Measurements from ENCODE around the gene RAPH1.

RAPH1 gene, protein sequence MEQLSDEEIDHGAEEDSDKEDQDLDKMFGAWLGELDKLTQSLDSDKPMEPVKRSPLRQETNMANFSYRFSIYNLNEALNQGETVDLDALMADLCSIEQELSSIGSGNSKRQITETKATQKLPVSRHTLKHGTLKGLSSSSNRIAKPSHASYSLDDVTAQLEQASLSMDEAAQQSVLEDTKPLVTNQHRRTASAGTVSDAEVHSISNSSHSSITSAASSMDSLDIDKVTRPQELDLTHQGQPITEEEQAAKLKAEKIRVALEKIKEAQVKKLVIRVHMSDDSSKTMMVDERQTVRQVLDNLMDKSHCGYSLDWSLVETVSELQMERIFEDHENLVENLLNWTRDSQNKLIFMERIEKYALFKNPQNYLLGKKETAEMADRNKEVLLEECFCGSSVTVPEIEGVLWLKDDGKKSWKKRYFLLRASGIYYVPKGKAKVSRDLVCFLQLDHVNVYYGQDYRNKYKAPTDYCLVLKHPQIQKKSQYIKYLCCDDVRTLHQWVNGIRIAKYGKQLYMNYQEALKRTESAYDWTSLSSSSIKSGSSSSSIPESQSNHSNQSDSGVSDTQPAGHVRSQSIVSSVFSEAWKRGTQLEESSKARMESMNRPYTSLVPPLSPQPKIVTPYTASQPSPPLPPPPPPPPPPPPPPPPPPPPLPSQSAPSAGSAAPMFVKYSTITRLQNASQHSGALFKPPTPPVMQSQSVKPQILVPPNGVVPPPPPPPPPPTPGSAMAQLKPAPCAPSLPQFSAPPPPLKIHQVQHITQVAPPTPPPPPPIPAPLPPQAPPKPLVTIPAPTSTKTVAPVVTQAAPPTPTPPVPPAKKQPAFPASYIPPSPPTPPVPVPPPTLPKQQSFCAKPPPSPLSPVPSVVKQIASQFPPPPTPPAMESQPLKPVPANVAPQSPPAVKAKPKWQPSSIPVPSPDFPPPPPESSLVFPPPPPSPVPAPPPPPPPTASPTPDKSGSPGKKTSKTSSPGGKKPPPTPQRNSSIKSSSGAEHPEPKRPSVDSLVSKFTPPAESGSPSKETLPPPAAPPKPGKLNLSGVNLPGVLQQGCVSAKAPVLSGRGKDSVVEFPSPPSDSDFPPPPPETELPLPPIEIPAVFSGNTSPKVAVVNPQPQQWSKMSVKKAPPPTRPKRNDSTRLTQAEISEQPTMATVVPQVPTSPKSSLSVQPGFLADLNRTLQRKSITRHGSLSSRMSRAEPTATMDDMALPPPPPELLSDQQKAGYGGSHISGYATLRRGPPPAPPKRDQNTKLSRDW

DNA sequence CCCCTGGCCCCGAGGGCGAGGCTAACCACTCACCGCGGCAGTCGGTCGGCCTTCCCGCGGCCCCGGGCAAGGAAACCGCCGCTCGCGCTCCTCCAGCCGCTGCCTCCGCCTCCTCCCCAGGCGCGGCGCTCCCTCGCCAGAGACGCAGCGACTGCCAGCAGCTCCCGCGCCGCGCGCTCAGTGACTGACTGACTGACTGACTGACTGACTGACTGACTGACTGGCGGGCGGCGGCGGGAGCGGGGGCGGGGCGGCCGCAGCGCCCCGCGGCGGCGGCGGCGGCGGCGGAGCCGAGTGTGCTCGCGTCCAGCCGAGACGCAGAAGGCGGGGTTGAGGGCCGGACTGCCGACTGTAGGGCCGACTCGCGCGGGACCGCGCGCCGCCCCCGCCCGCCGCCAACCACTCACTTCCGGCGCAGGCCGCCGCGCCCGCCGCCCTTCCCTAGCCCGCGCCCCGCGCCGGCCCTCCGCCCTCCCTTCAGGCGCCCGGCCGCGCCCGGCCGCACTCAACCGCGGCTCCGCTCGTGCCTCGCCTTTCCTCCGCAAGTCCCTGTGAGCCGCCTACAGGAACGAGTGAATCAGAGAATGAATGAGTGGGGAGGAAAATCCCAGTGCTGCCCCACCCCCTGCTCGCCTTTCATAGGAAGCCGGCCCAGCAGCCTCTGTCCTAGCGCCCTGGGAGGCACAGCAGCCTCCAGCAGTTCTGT lies at the start of gene RAPH1:
Gene RAPH1 (minus strand): TSS at position 224 of the 706 bp plus-strand sequence. CDS start 39,948 bp downstream, outside the sequence.
- TF ChIP-seq, protein P1, sequence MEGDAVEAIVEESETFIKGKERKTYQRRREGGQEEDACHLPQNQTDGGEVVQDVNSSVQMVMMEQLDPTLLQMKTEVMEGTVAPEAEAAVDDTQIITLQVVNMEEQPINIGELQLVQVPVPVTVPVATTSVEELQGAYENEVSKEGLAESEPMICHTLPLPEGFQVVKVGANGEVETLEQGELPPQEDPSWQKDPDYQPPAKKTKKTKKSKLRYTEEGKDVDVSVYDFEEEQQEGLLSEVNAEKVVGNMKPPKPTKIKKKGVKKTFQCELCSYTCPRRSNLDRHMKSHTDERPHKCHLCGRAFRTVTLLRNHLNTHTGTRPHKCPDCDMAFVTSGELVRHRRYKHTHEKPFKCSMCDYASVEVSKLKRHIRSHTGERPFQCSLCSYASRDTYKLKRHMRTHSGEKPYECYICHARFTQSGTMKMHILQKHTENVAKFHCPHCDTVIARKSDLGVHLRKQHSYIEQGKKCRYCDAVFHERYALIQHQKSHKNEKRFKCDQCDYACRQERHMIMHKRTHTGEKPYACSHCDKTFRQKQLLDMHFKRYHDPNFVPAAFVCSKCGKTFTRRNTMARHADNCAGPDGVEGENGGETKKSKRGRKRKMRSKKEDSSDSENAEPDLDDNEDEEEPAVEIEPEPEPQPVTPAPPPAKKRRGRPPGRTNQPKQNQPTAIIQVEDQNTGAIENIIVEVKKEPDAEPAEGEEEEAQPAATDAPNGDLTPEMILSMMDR (conservative IDR thresholded peaks at IDR 0.05) = no peak

DNA sequence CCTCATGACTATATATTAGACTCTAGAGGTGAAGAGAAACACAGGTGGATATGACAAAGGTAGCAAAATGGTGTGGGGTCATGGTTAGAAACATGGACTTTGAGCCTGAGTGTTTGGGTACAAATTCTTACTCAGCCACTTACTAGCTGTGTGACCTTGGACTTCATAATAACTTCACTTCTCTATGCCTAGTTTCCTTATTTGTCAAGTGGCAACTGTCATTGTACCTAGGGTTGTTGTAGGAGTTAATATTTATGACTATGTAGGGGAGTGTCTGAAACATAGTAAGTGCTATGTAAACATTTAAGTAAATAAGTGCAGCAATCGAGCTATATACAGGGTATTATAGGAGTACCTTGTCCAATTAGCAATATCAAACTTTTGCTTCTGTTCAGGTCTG lies 49.7 kb upstream of the RAPH1 start:
- TF ChIP-seq, protein P1 (conservative IDR thresholded peaks at IDR 0.05) = no peak
- H3K27ac ChIP-seq = no peak overlapping the region; the same call in 1 of the 2 replicates

More for the DNA sequence above, at the start of gene RAPH1:
- peak within 1 kb of the TSS; percentile 91 for H3K27ac ChIP-seq

DNA sequence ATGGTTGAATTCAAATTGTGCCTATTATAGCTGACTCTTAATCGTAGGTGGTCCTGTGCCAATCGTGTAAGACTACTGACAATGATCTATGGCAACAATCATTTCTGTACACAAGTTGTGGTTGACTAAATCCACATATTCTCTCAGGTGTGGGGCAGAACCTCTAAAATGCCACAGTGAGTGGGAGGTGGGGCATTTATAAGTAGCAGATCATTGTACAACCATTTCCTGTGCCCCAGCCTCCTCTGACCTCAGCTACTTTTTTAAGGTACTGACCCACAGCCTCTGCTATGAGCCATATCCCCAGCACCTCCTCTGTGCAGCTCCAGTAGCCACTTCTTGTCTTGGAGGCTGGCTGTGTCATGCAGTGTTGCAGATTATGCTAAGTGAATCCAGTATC lies 48.6 kb upstream of the RAPH1 start:
- TF ChIP-seq, protein P1 (conservative IDR thresholded peaks at IDR 0.05) = no peak
- peak overlapping the region; percentile 77 for H3K27ac ChIP-seq

DNA sequence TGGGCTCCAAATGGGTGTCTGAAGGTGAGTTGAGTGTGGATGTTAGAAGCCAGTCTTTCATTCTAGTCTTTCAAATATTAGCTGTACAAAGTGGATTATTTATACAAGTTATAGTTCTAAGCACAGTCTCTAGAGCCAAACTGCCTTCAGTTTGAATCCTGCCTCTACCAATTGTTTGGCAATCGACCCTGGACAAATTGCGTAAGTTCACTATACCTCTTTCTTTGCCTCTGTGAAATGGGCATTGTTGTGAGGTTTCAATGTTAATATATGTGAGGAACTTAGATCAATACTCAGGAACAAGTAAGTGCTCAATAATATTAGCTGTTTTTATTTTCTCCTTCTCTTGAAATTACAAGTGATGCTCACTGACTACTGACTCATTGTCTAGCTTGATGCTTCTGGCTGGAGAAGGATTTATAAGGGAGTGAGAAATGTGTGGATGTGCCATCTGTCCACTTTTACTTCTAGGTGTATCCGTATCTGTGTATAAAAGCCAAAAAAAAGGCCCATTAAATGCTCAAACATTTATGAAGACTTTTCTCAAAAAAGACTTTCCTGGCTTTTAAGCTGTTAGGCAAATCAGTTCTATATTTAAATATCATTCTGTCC lies 48.1 kb upstream of the RAPH1 start:
- H3K27ac ChIP-seq = peak overlapping the region; percentile 77

DNA sequence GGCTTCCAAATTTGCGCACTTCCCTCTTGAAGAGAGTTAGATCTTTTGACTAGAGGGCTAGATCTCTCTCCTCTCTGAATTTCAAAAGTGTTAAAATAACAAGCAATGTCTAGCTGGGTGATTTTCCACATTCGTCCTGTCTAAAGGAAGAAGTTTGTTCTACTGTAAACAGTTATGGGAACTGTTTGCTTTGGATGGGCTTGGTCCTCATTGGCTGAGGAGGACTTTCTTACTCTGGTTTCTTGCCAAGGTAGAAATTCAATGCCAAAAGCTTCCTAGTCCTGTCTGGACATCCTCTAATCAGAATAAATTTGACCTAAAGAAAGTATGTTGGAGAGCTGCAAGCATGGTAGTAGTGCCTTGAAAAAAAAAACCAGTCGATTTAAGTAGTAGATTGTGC lies 47.4 kb upstream of the RAPH1 start:
- H3K27ac ChIP-seq = peak overlapping the region; percentile 77
- TF ChIP-seq, protein P1 (conservative IDR thresholded peaks at IDR 0.05) = no peak

More for the DNA sequence above, 48.1 kb upstream of the RAPH1 start:
- TF ChIP-seq, protein P1 (conservative IDR thresholded peaks at IDR 0.05) = no peak

DNA sequence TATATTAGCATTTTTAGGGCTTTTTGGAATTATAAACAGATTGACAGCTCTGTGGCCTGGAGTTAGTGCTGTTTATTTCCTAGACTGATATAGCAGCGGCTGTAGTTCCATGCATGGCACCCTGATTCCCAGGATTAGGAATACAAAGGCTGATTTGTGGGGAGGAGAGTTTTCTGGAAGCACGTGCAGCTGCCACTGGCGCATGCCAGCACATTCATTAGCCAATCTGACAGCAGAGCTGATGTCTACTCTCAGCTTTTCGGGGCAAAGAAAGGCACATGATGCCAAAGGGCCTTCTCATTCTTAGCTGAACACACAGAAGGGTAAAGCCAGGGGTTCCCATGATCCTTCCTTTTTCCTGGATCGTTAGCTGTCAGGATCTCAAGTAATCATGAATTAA lies 45.7 kb upstream of the RAPH1 start:
- H3K27ac ChIP-seq = peak overlapping the region; percentile 77; the same call in 1 of the 2 replicates
- TF ChIP-seq, protein P1 (conservative IDR thresholded peaks at IDR 0.05) = no peak
